PC-9 (cell line): ENCODE measurements around the gene C19orf25.

Experiments used
- EZH2 ChIP-seq: fragments of 200-600 bp; sonication (generic); IDR thresholded peaks from 2 replicates; pipeline ENCODE4 v1.8.0; 2017; ENCODE audit warnings: antibody characterized with exemption, low read depth
- TF ChIP-seq, protein P1 (sequence below): fragments of 200-600 bp; sonication (generic); conservative IDR thresholded peaks from 2 replicates; pipeline ENCODE4 v1.6.1; 2017; ENCODE audit warnings: mixed run types, antibody characterized with exemption, mild to moderate bottlenecking, moderate library complexity

DNA sequence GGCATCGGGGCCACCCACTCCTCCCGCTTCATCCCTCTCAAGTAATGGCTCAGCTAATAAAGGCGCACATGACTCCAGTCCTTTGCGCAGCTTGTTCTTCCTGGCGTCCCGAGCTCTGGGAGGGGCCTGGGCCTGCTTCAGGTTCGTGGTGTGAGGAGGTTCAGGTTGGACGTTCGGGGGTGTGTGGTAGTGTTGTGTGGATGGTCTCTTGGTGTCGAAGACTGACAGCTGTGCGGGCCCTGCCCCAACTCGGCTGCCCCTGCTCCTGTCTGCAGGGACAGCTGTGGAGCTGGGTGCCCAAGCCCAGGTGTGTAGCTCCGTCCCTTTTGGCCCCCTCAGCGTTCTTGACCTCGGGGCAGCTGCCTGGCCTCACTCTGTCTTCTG lies 38.6 kb downstream of the C19orf25 start:
- TF ChIP-seq EZH2: no peak
- TF ChIP-seq, protein P1, sequence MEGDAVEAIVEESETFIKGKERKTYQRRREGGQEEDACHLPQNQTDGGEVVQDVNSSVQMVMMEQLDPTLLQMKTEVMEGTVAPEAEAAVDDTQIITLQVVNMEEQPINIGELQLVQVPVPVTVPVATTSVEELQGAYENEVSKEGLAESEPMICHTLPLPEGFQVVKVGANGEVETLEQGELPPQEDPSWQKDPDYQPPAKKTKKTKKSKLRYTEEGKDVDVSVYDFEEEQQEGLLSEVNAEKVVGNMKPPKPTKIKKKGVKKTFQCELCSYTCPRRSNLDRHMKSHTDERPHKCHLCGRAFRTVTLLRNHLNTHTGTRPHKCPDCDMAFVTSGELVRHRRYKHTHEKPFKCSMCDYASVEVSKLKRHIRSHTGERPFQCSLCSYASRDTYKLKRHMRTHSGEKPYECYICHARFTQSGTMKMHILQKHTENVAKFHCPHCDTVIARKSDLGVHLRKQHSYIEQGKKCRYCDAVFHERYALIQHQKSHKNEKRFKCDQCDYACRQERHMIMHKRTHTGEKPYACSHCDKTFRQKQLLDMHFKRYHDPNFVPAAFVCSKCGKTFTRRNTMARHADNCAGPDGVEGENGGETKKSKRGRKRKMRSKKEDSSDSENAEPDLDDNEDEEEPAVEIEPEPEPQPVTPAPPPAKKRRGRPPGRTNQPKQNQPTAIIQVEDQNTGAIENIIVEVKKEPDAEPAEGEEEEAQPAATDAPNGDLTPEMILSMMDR: no peak
